ENCODE data around the gene SLC28A3.

- no peak for TF ChIP-seq POLR2A (IDR thresholded peaks at IDR 0.05)
- TF ChIP-seq CTCF (IDR thresholded peaks at IDR 0.05), result no peak
Observed at GRCh38 chr9:84226126-84226525, 114.4 kb downstream of the SLC28A3 start.
